A673 (cell line): ENCODE data around the gene BCAR3.

Experiments used
- CTCF ChIP-seq: fragments of 300-800, 200-600 bp; sonication (generic); conservative IDR thresholded peaks from 2 replicates; pipeline ENCODE4 v1.5.1; 2017; ENCODE audit warnings: low read depth, mild to moderate bottlenecking, antibody characterized with exemption, low read length, moderate library complexity, mixed read lengths
- EZH2 ChIP-seq: fragments of 200-600 bp; sonication (generic); IDR thresholded peaks from 2 replicates; pipeline ENCODE4 v1.6.1; 2017; ENCODE audit warnings: borderline replicate concordance, low read depth, mild to moderate bottlenecking, mixed read lengths, antibody characterized with exemption, low read length; ENCODE audit not compliant: poor library complexity, severe bottlenecking

GRCh38 chr1:93712741-93713140 lies 31.1 kb upstream of the BCAR3 start:
- TF ChIP-seq CTCF (no peak), EZH2 (no peak)
